H1 (cell line): ENCODE data around the gene GP1BB. TPM values are rescaled to one million over a fixed set of nuclear protein-coding genes. Genes with fewer than 3 reads are reported as not detected.

Source experiments
- CTCF ChIA-PET: fragments of 300-600 bp; sonication (Branson Sonifier 250); formaldehyde crosslinking; loops from one replicate; lab custom pipeline; 2021; ENCODE audit not compliant: partially characterized antibody; lab: Charles Lee
- POLR2A ChIA-PET: fragments of 300-600 bp; sonication (Branson Sonifier 250); formaldehyde crosslinking; loops from one replicate; lab custom pipeline; 2021; ENCODE audit warnings: inconsistent platforms; ENCODE audit not compliant: partially characterized antibody; lab: Charles Lee
- DNase-seq, 2 experiments: peaks; one replicate each; pipeline versions ENCODE4 v3.0.0 to v3.0.0-alpha.2; 2010 to 2022; ENCODE audit warnings: low spot score in 2 of 2, low read depth in 1 of 2, mixed read lengths in 1 of 2
- FAIRE-seq: peaks from 2 replicates; lab custom pipeline; 2011; peaks lifted over from hg19 to GRCh38; lab: Jason Lieb, UNC
- H2AFZ ChIP-seq: 2 replicates; pipeline ENCODE4 v1.8.1; 2012; ENCODE audit warnings: low read length, inconsistent platforms
- H2AK5ac ChIP-seq: 2 replicates; pipeline ENCODE4 v1.6.1; 2013; ENCODE audit warnings: low read depth, low read length
- H2BK120ac ChIP-seq: replicated peaks from 2 replicates; pipeline ENCODE3; 2013; ENCODE audit warnings: low read depth, low read length, inconsistent platforms
- H2BK12ac ChIP-seq: 2 replicates; pipeline ENCODE4 v1.6.1; 2013; ENCODE audit warnings: low read depth, low read length
- H2BK15ac ChIP-seq: 2 replicates; pipeline ENCODE4 v1.6.1; 2013; ENCODE audit warnings: low read length
- H2BK20ac ChIP-seq: 2 replicates; pipeline ENCODE4 v1.6.1; 2013; ENCODE audit warnings: low read length
- H2BK5ac ChIP-seq: 2 replicates; pipeline ENCODE4 v1.6.1; 2013; ENCODE audit warnings: low read depth, low read length
- H3K14ac ChIP-seq: 2 replicates; pipeline ENCODE4 v1.6.1; 2013; ENCODE audit warnings: inconsistent platforms; ENCODE audit not compliant: insufficient read length
- H3K18ac ChIP-seq: 2 replicates; pipeline ENCODE4 v1.6.1; 2013; ENCODE audit warnings: low read length; ENCODE audit errors: extremely low read depth
- H3K23ac ChIP-seq: 2 replicates; pipeline ENCODE4 v1.6.1; 2013; ENCODE audit warnings: inconsistent platforms; ENCODE audit not compliant: insufficient read length
- H3K23me2 ChIP-seq: 2 replicates; pipeline ENCODE4 v1.6.1; 2013; ENCODE audit warnings: low read depth, low read length
- H3K27ac ChIP-seq: 2 replicates; pipeline ENCODE4 v1.6.1; 2011; ENCODE audit warnings: low read depth, low read length, inconsistent platforms
- H3K27me3 ChIP-seq, 4 experiments: replicated peaks in 1 of 4; 1 replicate in 1 of 4; 2 replicates in 3 of 4; pipeline versions ENCODE4 v1.6.1 to v1.8.1; 2011 to 2013; ENCODE audit warnings: low read length in 3 of 4, mild to moderate bottlenecking in 3 of 4, inconsistent platforms in 2 of 4, mixed read lengths in 2 of 4, moderate library complexity in 1 of 4; ENCODE audit not compliant: control insufficient read depth in 3 of 4, insufficient read depth in 3 of 4; ENCODE audit errors: extremely low read depth in 1 of 4
- H3K36me3 ChIP-seq, 4 experiments: 2 replicates each; pipeline versions ENCODE4 v1.6.1 to v1.8.1; 2011 to 2013; ENCODE audit warnings: mild to moderate bottlenecking in 4 of 4, low read length in 3 of 4, moderate library complexity in 2 of 4, control low read depth in 1 of 4, inconsistent platforms in 1 of 4; ENCODE audit not compliant: insufficient read depth in 4 of 4, control insufficient read depth in 2 of 4
- H3K4ac ChIP-seq: replicated peaks from 2 replicates; pipeline ENCODE3; 2013; ENCODE audit warnings: low read length, low read depth, mixed read lengths, inconsistent platforms; ENCODE audit not compliant: insufficient read length
- H3K4me1 ChIP-seq, 4 experiments: replicated peaks in 1 of 4; 1 replicate in 1 of 4; 2 replicates in 3 of 4; pipeline versions ENCODE4 v1.6.1 to v1.8.1; 2011 to 2013; ENCODE audit warnings: low read length in 3 of 4, inconsistent platforms in 2 of 4, mixed read lengths in 1 of 4; ENCODE audit not compliant: insufficient read depth in 4 of 4, control insufficient read depth in 3 of 4
- H3K4me2 ChIP-seq, 2 experiments: 2 replicates each; pipeline versions ENCODE4 v1.6.1 to v1.8.1; 2011 to 2013; ENCODE audit warnings: low read depth in 2 of 2, low read length in 2 of 2, control low read depth in 1 of 2, inconsistent platforms in 1 of 2, mild to moderate bottlenecking in 1 of 2; ENCODE audit not compliant: insufficient read depth in 1 of 2
- H3K4me3 ChIP-seq, 4 experiments: fragments of 200-600, 300-600 bp in 1 of 4; sonication (generic), shearing (Covaris generic), sonication (Bioruptor Twin) in 1 of 4; 2 replicates each; pipeline versions ENCODE4 v1.5.1 to v1.8.1; 2011 to 2016; ENCODE audit warnings: low read length in 4 of 4, low read depth in 3 of 4, control low read depth in 2 of 4, inconsistent platforms in 2 of 4, mild to moderate bottlenecking in 2 of 4, mixed read lengths in 1 of 4, moderate library complexity in 1 of 4; ENCODE audit not compliant: insufficient read depth in 2 of 4; ENCODE audit errors: extremely low read depth in 1 of 4
- H3K56ac ChIP-seq: replicated peaks from 2 replicates; pipeline ENCODE3; 2013; ENCODE audit warnings: low read depth, mild to moderate bottlenecking, mixed read lengths, low read length, inconsistent platforms; ENCODE audit not compliant: insufficient read length
- H3K79me1 ChIP-seq: 2 replicates; pipeline ENCODE4 v1.6.1; 2013; ENCODE audit warnings: low read depth, low read length, control low read depth
- H3K79me2 ChIP-seq, 2 experiments: 2 replicates each; pipeline versions ENCODE4 v1.6.1 to v1.8.1; 2012 to 2013; ENCODE audit warnings: low read length in 2 of 2, mild to moderate bottlenecking in 2 of 2, inconsistent platforms in 1 of 2; ENCODE audit not compliant: insufficient read depth in 2 of 2, control insufficient read depth in 1 of 2
- H3K9ac ChIP-seq, 4 experiments: replicated peaks in 1 of 4; 1 replicate in 1 of 4; 2 replicates in 3 of 4; pipeline versions ENCODE4 v1.6.1 to v1.8.1; 2011 to 2013; ENCODE audit warnings: low read depth in 3 of 4, low read length in 3 of 4, control low read depth in 2 of 4, mild to moderate bottlenecking in 2 of 4, moderate library complexity in 2 of 4, inconsistent platforms in 1 of 4; ENCODE audit errors: extremely low read depth in 1 of 4
- H3K9me3 ChIP-seq, 2 experiments: 2 replicates each; pipeline versions ENCODE4 v1.6.1 to v1.8.1; 2012 to 2013; ENCODE audit warnings: mild to moderate bottlenecking in 2 of 2, moderate library complexity in 2 of 2, control low read depth in 1 of 2, inconsistent platforms in 1 of 2, low read depth in 1 of 2, low read length in 1 of 2, mixed read lengths in 1 of 2; ENCODE audit not compliant: insufficient read depth in 2 of 2
- H4K20me1 ChIP-seq, 2 experiments: replicated peaks in 1 of 2; 2 replicates each; pipeline versions ENCODE3 to v1.8.1; 2011 to 2013; ENCODE audit warnings: inconsistent platforms in 2 of 2, low read length in 2 of 2, mild to moderate bottlenecking in 1 of 2; ENCODE audit not compliant: insufficient read depth in 2 of 2, control insufficient read depth in 1 of 2
- H4K5ac ChIP-seq: 2 replicates; pipeline ENCODE4 v1.6.1; 2013; ENCODE audit warnings: low read length, low read depth, mixed read lengths, inconsistent platforms; ENCODE audit not compliant: insufficient read length
- H4K8ac ChIP-seq: 2 replicates; pipeline ENCODE4 v1.8.0; 2013; ENCODE audit warnings: mild to moderate bottlenecking, moderate library complexity, low read length, inconsistent platforms; ENCODE audit not compliant: insufficient read depth; ENCODE audit errors: extremely low read depth
- H4K91ac ChIP-seq: replicated peaks from 2 replicates; pipeline ENCODE3; 2013; ENCODE audit warnings: low read length, mixed read lengths, inconsistent platforms; ENCODE audit not compliant: insufficient read length
- BACH1 ChIP-seq: IDR thresholded peaks from 2 replicates; pipeline ENCODE4 v1.6.1; 2012; ENCODE audit warnings: low read length, improper control_type of control experiment
- BRCA1 ChIP-seq: IDR thresholded peaks from 2 replicates; pipeline ENCODE4 v1.6.1; 2012; ENCODE audit warnings: low read depth, low read length, improper control_type of control experiment
- CBX5 ChIP-seq: fragments of 300-800, 300-1000 bp; sonication (generic); IDR thresholded peaks from 2 replicates; pipeline ENCODE4 v1.7.1; 2016; ENCODE audit warnings: antibody characterized with exemption, low read length, low read depth
- CHD2 ChIP-seq: IDR thresholded peaks from 2 replicates; pipeline ENCODE4 v1.6.1; 2012; ENCODE audit warnings: low read length, improper control_type of control experiment
- FOSL1 ChIP-seq: IDR thresholded peaks from 2 replicates; pipeline ENCODE4 v1.6.1; 2011; ENCODE audit warnings: mild to moderate bottlenecking, low read depth, low read length, moderate library complexity; ENCODE audit not compliant: insufficient read depth
- GABPA ChIP-seq: IDR thresholded peaks from 2 replicates; pipeline ENCODE4 v1.6.1; 2011; ENCODE audit warnings: mild to moderate bottlenecking, low read length, moderate library complexity, borderline replicate concordance; ENCODE audit not compliant: insufficient read depth
- GTF2F1 ChIP-seq: IDR thresholded peaks from 2 replicates; pipeline ENCODE4 v1.6.1; 2012; ENCODE audit warnings: low read depth, low read length, improper control_type of control experiment, borderline replicate concordance
- HDAC2 ChIP-seq, 2 experiments: fragments of 300-600 bp in 1 of 2; sonication (generic) in 1 of 2; IDR thresholded peaks; 2 replicates each; pipeline ENCODE4 v1.6.1; 2011 to 2012; ENCODE audit warnings: low read depth in 2 of 2, low read length in 2 of 2, mild to moderate bottlenecking in 2 of 2, moderate library complexity in 2 of 2, borderline replicate concordance in 1 of 2, inconsistent platforms in 1 of 2
- JUN ChIP-seq: IDR thresholded peaks from 2 replicates; pipeline ENCODE4 v1.6.1; 2011; ENCODE audit warnings: low read depth, mild to moderate bottlenecking, improper control_type of control experiment, low read length
- KDM1A ChIP-seq: fragments of 200-600, 300-600 bp; sonication (generic); IDR thresholded peaks from 2 replicates; pipeline ENCODE4 v1.7.1; 2016; ENCODE audit warnings: mild to moderate bottlenecking, low read length, borderline replicate concordance
- MAFK ChIP-seq: IDR thresholded peaks from 2 replicates; pipeline ENCODE4 v1.6.1; 2012; ENCODE audit warnings: low read depth, mild to moderate bottlenecking, improper control_type of control experiment, low read length
- MAX ChIP-seq: IDR thresholded peaks from 2 replicates; pipeline ENCODE4 v1.6.1; 2012; ENCODE audit warnings: inconsistent platforms
- SP4 ChIP-seq: IDR thresholded peaks from 2 replicates; pipeline ENCODE4 v1.6.1; 2012; ENCODE audit warnings: low read length, inconsistent platforms
- SRF ChIP-seq: IDR thresholded peaks from 2 replicates; pipeline ENCODE4 v1.6.1; 2011; ENCODE audit warnings: mild to moderate bottlenecking, low read depth, low read length, moderate library complexity
- TBP ChIP-seq: IDR thresholded peaks from 2 replicates; pipeline ENCODE4 v1.6.1; 2011; ENCODE audit warnings: low read depth, low read length, improper control_type of control experiment
- WGBS, 2 experiments: shearing (Covaris generic) in 1 of 2; methylation state at CpG; one replicate each; pipeline versions ENCODE4 v1.1.6 to v1.1.7; 2013 to 2015; ENCODE audit warnings: low lambda C conversion rate in 2 of 2, mixed read lengths in 2 of 2, inconsistent platforms in 1 of 2, low coverage in 1 of 2, missing lambda C conversion rate in 1 of 2; ENCODE audit not compliant: insufficient replicate concordance in 2 of 2, insufficient coverage in 1 of 2, insufficient read length in 1 of 2; ENCODE audit errors: extremely low coverage in 1 of 2, missing lambda C conversion rate in 1 of 2; 5-methylcytosine and 5-hydroxymethylcytosine counted together
- polyA plus RNA-seq, 7 experiments: library from polyadenylated mRNA; depleted of rRNA in 3 of 7; stranded (reverse) in 5 of 7; unstranded in 2 of 7; fragments of >200 nt in 5 of 7; fragments of 200-250 nt in 2 of 7; gene quantifications; 1 replicate in 5 of 7; 2 replicates in 1 of 7; 4 replicates in 1 of 7; pipeline versions ENCODE4 v1.2.1 to v1.2.3, GENCODE V29; 2011 to 2013; ENCODE audit warnings: missing spikeins in 2 of 7, mixed read lengths in 2 of 7
- total RNA-seq: library from RNA; stranded (reverse); fragmentation: NEBNext Ultra II Directional; extraction: Animal tissue kit (Norgen Biotek cat#: 25700); gene quantifications from 2 replicates; pipeline ENCODE4 v1.2.1, GENCODE V29; 2021

Gene GP1BB
- total and polyA plus RNA-seq, 2 of the 8 experiments (the other 6 are each of a cell fraction or from before 2014, with no cell fraction given) = 0.36 TPM; not detected in 1

- no peaks in the 10 kb centered on the region for H3K9me3 ChIP-seq
- H3K9ac ChIP-seq = no peak overlapping the region
- DNase-seq = no peak
- no peak overlapping the region for H2AFZ ChIP-seq
- peaks cover 0 to 10% (median 2%) of the 10 kb centered on the region in 4 experiments; a peak in 2 of 7 replicates for H3K4me1 ChIP-seq
- no peak overlapping the region for H2BK15ac ChIP-seq
- H4K5ac ChIP-seq = no peak overlapping the region
- H3K18ac ChIP-seq = no peak overlapping the region
- H3K79me1 ChIP-seq = no peaks in the 10 kb centered on the region
- H3K4me3 ChIP-seq = no peak overlapping the region
- no peak for FAIRE-seq
- no peaks in the 10 kb centered on the region for H3K79me2 ChIP-seq
- no peak overlapping the region for H3K27ac ChIP-seq
- no peak overlapping the region for H2BK20ac ChIP-seq
- ChIA-PET POLR2A (interaction anchor here (0.9 to 1.5 kb wide), 4 partner anchors 9 to 139 kb away, joined by 3 to 4 read pairs (median 3); partner anchors contain the start of gene GP1BB), CTCF (interaction anchor here (1.0 to 16.5 kb wide), 6 partner anchors 10 to 165 kb away, joined by 3 to 168 read pairs (median 4); no protein-coding TSS in a partner anchor)
- no peak for TF ChIP-seq BACH1
- TF ChIP-seq KDM1A = no peak
- TF ChIP-seq SP4 = no peak
- TF ChIP-seq HDAC2 (IDR thresholded peaks at IDR 0.05; ENCODE audit: borderline replicate concordance in 1 of 2, low read depth in 2 of 2, low read length in 2 of 2) = no peak
- no peak for TF ChIP-seq JUN
- no peak for TF ChIP-seq BRCA1
- no peak for TF ChIP-seq CHD2
- no peak for TF ChIP-seq CBX5
- TF ChIP-seq FOSL1 = no peak
- TF ChIP-seq GABPA = no peak
- no peak for TF ChIP-seq MAFK
- TF ChIP-seq TBP = no peak
- TF ChIP-seq MAX = no peak
- TF ChIP-seq GTF2F1 = no peak
- TF ChIP-seq SRF = no peak
- no peak overlapping the region for H3K4ac ChIP-seq
- H2BK120ac ChIP-seq = no peak overlapping the region
- no peak overlapping the region for H3K4me2 ChIP-seq
- peaks cover 0 to 3% of the 10 kb centered on the region in 2 experiments for H4K20me1 ChIP-seq
- no peak overlapping the region for H4K8ac ChIP-seq
- H3K23ac ChIP-seq = no peak overlapping the region
- no peaks in the 10 kb centered on the region; the same call in 1 of the 2 replicates for H3K23me2 ChIP-seq
- no peak overlapping the region for H4K91ac ChIP-seq
- WGBS, 2 experiments = 83% methylated on average over 4 of the region's 4 CpGs; no CpG with 5 or more reads in 1 of the 2 experiments
- no peak overlapping the region for H3K14ac ChIP-seq
- H3K36me3 ChIP-seq = no peaks in the 10 kb centered on the region
- no peak overlapping the region for H2AK5ac ChIP-seq
- H3K27me3 ChIP-seq = peaks cover 3 to 13% (median 9%) of the 10 kb centered on the region in 4 experiments
- no peak overlapping the region for H3K56ac ChIP-seq
- H2BK12ac ChIP-seq = no peak overlapping the region
- no peak overlapping the region for H2BK5ac ChIP-seq
These were observed 24.8 kb downstream of the GP1BB start for GRCh38 chr22:19748139-19748538.
